8988T (cell line): Measurements from ENCODE around the gene TUBB8B.
"Not testable (repeated sequence)": the region's sequence is repeated elsewhere in the genome, so short reads cannot be mapped to it uniquely, and the experiment has no call there.

Experiments used
- DNase-seq: peaks from one replicate; pipeline ENCODE4 v3.0.0; 2011

Gene TUBB8B

DNA sequence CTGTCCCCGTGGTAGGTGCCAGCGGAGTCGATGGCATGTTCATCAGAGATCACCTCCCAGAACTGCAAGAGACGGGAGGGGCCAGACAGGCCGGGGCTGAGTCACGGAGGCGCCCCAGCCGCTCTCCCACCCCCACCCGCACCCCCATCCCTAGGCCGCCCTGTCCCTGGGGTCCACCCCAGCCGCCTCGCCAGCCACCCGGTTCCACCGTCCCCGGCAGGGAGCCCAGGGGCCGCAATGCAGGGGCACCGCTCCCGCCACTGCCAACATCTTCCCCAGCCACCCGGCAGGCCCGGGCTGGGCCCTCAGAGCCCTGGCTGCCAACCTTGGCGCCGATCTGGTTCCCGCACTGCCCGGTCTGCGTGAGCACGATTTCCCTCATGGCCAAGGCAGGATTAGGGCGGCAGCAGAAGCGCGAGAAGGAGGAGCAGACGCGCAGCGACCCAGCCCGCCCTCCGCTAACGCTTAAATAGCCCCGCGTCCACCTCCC is at the start of gene TUBB8B:
Gene TUBB8B, minus strand, starts transcription at position 440 of the 490 bp plus-strand sequence. Its CDS starts 58 bp downstream, at position 382.
- not testable (repeated sequence) for DNase-seq

DNA sequence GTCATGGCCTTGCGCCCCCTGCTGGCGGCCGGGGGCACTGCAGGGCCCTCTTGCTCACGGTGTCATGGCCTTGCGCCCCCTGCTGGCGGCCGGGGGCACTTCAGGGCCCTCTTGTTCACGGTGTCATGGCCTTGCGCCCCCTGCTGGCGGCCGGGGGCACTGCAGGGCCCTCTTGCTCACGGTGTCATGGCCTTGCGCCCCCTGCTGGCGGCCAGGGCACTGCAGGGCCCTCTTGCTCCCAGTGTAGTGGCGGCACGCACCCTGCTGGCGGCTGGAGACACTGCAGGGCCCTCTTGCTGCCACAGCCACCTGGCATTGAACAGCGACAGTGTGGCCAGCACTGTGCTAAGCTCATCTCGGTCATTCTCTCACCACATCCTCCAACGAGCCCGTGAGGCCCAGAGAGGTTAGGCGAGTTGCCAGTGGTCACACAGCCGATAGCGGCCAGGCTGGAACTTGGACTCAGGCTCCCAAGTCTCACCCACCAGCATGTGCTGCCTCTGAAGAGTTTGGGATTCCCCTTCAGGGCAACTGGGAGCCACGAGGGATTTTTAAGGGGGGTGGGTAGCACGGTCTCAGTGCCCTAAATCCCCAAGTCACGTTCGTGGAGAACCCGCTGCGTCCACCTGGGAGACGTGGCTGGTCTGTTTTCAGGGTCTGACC is 48.0 kb upstream of the TUBB8B start:
- DNase-seq = not testable (repeated sequence)

DNA sequence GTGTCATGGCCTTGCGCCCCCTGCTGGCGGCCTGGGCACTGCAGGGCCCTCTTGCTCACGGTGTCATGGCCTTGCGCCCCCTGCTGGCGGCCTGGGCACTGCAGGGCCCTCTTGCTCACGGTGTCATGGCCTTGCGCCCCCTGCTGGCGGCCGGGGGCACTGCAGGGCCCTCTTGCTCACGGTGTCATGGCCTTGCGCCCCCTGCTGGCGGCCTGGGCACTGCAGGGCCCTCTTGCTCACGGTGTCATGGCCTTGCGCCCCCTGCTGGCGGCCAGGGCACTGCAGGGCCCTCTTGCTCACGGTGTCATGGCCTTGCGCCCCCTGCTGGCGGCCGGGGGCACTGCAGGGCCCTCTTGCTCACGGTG is 47.3 kb upstream of the TUBB8B start:
- DNase-seq = not testable (repeated sequence)

DNA sequence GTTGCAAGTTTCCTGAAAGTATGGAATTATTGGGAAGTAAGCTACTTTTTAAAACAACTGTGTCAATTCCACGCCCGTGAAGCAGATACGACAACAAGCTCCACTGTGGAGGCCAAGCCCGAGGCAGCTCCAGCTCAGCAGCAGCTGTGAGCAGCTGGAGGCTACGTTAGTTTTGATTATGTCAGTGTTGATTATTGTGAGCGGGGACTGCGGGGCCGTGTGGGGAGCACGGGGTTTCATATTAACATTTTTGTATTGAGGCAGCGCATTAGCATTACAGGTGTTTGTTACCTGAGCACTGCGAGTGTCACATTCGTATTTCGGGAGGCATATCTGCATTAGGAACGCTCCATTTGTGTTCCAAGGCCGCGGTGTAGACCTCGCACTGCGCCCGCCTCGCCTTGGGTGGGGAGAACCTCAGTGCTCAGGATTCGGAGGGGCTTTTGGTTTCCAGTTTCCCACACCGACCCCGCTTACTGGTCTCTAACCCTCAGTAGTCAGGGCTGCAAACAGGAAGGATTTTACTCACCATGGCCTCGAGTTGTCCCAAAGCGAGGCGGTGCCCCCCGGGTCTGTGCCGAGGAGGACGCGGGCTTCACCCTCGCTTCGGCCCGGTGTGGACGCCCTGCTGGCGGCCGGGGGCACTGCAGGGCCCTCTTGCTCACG is 46.8 kb upstream of the TUBB8B start:
- not testable (repeated sequence) for DNase-seq

DNA sequence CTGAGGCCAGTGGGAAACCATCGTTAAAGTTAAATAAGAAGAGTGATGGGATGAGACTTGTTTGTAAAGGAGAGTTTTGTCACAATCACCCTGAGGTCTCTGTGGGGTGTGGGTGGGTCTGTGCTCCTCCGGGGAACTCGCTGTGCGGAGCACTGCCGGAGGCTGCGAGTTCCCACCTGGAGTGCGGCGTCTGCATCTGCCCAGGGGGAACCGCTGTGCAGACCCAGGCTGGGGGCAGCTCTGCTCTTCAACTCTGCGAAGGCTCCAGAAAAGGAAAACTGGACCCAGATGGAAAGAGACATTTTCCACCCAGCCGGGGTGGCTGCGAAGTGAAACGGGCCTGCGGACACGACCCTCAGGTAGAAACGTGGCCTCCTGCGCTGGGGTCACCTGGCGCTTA is 46.2 kb upstream of the TUBB8B start:
- not testable (repeated sequence) for DNase-seq

DNA sequence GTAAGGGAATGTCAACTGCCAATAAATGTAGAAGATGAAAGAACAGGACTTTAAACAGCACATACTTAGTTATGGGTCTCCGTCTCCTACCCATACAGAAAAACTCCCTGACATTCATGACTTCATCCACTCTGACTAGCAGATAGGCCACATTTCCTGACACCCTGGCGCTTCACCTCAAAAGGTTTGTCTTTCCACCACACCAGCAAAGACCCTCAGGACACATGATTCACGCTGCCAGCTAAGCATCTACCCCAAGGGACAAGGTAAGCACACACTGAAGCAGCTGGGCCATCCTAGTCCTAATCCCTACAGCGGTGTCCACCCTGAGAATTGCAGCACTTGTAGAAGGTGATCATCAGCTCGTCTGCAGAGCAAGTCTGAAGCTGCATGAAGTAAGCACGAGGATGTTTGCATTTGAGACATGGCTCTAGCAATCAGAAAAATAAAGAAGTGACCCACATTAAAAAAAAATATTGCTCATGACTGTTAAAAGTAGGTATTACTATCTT is 44.5 kb upstream of the TUBB8B start:
- not testable (repeated sequence) for DNase-seq

DNA sequence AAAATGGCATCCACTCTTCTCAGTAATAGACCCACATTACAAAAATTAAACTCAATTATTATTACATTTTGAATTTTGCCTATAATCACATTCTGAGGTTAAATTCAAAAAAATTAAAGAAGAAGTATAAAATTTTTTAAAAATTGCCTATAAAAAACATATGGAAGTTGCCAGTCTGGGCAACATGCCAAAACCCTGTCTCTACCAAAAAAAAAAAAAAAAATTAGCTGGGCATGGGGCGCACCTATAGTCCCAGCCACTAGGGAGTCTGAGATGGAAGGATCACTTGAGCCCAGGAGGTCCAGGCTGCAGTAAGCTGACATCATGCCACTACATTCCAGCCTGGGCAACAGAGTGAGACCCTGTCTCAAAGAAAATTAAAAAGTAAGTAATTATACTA is 42.1 kb upstream of the TUBB8B start:
- DNase-seq = not testable (repeated sequence)

DNA sequence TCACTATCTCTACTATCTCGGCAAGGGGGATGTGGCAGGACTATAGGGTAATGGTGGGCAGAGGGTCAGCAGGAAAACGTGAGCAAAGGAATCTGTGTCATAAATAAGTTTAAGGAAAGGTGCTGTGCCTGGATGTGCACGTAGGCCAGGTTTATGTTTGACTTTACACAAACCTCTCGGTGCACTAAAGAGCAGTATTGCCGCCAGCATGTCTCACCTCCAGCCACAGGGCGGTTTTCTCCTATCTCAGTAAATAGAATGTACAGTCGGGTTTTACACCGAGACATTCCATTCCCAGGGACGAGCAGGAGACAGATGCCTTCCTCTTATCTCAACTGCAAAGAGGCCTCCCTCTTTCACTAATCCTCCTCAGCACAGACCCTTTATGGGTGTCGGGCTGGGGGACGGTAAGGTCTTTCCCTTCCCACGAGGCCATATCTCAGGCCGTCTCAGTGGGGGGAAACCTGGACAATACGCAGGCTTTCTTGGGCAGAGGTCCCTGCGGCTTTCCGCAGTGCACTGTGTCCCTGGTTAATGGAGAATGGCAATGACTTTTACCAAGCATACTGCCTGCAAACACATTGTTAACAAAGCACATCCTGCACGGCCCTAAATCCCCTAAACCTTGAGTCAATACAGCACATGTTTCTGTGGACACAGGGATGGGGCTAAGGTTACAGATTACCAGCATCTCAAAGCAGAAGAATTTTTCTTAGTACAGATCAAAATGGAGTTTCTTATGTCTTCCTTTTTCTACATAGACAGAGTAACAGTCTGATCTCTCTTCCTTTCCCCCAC is 41.2 kb upstream of the TUBB8B start:
- not testable (repeated sequence) for DNase-seq

DNA sequence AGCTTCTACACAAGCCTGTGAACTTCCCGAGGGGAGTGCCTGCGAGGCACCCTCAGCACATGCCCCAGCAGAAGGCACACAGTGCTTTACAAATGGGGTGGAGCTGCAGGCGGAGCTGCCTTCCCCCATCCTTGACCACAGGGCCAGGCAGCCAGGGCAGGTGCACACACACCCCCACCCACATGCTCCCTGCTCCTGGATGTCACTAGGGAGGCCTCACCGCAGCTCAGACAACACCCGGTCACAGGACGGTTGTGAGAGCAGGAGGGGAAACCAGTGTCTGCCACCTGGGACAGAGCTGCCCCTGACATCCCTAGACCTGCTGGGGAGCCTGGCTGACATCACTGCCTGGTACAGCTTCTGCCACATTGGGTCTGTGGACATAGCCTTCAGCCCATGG is 39.7 kb upstream of the TUBB8B start:
- DNase-seq = not testable (repeated sequence)

DNA sequence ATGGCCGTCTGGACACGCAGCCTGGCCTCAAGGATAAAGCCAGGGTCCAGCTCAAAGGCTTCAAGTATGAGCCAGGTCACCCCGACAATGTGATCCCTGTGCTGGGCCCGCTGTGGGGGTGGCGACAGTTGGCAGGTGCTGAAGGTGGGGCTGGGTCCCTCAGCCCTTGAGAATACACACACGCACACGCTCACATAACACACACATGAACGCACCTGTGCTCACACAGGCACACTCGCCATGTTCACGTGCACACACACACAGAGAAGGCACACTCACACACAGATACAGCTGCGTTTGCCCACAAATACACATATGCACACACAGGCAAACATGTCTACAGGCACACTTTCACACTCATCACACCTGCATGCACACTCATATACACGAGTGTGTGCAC is 35.4 kb upstream of the TUBB8B start:
- not testable (repeated sequence) for DNase-seq

DNA sequence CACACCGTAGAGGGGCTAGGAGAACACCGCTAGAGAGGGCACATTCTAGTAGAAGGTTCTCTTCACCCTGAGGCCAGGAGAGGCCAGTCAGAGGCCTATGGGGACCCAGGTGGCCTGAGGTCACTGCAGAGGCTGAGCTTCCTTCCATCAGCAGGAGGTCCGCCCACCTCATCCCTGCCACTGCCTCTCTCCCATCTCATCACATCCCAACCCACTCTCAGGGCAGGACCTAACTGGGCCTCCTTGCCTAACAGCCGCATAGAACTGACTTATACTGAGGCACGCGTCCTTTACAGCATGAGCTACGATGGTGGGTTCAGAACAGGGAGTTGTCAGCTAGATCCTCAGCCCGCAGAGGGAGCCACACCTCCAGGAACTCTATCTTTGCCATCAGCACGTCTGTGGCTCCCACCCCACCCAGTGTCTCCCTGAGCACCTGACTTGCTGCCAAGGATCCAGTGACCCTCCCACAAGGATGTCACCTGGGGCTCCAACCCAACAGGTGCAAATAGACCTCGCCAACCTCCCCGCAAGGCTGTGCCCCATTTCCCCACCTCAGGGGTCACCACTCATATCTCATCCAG is 33.3 kb upstream of the TUBB8B start:
- DNase-seq = not testable (repeated sequence)

DNA sequence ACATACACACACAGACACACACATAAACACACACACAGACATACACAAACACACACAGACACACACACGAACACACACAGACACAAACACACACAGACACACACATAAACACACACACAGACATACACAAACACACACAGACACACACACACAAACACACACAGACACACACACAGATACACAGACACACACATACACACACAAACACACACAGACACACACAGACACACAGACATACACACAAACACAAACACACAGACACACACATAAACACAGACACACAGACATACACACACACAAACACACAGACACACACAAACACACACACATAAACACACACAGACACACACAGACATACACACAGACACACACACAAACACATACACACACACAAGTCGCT is 31.5 kb upstream of the TUBB8B start:
- not testable (repeated sequence) for DNase-seq

DNA sequence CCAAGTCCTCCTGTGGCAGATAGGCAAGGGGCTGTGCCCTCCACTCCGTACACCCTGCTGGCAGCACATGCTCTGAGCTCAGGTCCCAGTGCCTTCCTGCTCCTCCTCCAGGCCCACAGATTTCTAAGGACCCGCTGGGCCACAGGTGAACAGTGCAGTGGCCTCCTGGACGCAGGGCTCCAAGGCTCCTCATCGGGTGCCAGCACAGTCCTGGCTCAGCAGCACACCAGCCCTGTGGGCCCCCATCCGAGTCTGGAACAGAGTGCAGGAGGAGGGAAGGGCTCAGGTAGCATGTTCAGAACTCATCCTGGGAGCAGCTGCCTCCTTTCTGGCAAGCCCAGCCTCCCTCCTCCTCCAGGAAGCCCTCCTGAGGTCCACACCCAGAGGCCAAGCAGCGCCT is 30.8 kb upstream of the TUBB8B start:
- not testable (repeated sequence) for DNase-seq

DNA sequence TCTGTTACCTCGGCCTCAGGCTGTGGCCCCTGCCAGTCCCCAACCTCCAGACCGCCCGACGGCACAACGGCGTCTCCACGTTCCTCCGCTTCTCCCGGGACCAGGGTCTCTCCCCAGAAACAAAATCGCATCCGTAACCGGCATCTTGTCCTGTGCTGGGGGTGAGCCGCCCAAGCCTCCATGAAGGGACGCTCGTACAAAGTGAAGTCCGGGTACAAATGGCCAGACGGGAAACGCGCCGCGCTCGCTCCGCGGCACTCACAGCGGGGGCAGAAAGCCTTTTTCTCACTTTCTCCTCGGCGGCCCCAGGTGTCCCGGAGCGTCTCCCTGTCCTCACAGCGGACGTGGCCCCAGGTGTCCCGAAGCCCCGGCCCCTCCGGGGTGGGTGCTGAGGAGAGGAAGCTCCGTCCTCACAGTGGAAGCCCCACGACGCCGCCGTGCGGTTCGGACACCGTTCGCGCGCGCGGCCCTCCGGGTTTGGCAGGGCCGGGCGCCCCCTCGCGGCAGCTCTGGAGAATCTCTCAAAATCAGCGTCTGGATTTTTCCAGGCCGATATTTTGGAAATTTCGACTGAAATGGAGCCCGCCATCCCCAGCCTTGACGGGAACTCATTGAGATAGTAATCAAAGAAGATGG is 26.2 kb upstream of the TUBB8B start:
- DNase-seq = not testable (repeated sequence)

DNA sequence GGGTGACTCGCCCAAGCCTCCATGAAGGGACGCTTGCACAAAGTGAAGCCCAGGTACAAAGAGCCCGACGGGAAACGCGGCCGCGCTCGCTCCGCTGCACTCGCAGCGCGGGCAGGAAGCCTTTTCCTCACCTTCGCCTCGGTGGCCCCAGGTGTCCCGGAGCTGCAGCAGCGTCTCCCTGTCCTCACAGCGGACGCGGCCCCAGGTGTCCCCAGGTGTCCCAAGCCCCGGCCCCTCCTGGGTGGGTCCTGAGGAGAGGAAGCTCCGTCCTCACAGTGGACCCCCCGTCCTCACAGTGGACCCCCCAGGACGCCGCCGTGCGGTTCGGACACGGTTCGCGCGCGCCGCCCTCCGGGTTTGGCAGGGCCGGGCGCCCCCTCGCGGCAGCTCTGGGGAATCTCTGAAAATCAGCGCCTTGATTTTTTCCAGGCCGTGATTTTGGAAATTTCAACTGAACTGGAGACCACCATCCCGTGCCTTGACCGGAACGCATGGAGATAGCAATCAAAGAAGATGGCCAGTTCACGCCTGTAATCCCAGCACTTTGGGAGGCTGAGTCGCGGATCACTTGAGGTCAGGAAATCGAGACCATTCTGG is 23.9 kb upstream of the TUBB8B start:
- DNase-seq = not testable (repeated sequence)

DNA sequence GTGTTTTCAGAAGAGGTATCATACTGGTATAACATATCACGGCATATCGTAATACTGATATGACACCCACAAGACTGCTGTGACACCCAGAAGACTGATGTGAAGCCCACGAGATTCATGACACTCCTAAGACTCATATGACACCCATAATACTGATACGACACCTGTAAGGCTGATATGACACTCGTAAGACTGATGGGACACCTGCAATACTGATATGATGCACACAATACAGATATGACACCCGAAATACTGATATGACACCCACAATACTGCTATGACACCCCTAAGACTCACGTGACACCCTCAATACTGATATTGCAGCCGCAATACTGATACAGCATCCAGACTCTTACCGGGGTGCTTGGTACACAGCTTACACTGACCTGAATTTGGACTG is 18.3 kb upstream of the TUBB8B start:
- DNase-seq = not testable (repeated sequence)

DNA sequence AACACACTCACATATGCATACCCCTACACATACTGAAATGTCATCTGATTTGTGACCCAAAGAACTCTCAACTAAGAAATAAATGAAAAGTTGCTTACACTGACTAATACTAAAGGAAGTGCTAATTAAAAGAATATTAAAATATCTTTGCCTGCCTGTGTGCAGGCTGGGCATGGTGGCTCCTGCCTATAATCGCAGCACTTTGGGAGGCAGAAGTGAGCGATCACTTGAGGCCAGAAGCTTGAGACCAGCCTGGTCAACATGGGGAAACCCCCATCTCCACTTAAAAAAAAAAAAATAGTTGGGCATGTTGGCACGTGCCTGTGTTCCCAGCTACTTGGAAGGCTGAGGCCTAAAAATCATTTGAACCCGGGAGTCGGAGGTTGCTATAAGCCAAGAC is 14.9 kb upstream of the TUBB8B start:
- not testable (repeated sequence) for DNase-seq

DNA sequence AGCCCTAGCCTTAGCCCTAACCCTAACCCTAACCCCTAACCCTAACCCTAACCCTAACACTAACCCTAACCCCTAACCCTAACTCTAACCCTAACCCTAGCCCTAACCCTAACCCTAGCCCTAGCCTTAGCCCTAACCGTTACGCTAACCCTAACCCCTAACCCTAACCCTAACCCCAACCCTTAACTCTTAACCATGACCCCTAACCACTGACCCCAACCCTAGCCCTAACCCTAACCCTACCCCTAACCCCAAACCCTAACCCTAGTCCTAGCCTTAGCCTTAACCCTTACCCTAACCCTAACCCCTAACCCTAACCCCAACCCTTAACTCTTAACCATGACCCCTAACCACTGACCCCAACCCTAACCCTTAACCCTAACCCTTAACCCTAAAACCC is 14.2 kb upstream of the TUBB8B start:
- DNase-seq = not testable (repeated sequence)

DNA sequence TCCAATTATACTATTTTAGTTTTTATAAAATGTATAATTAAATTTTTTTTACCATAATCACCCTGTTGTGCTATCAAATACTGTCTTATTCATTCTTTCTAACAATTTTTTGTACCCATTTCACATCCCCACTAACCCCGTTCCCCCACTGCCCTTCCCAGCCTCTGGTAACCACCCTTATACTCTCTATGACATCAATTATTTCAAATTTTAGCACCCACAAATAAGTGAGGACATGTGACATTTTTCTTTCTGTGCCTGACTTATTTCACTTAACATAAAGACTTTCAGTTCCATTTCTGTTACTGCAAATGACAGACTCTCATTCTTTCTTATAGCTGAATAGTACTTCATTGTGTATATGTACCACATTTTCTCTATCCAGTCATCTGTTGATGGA is 5.0 kb upstream of the TUBB8B start:
- DNase-seq = not testable (repeated sequence)

DNA sequence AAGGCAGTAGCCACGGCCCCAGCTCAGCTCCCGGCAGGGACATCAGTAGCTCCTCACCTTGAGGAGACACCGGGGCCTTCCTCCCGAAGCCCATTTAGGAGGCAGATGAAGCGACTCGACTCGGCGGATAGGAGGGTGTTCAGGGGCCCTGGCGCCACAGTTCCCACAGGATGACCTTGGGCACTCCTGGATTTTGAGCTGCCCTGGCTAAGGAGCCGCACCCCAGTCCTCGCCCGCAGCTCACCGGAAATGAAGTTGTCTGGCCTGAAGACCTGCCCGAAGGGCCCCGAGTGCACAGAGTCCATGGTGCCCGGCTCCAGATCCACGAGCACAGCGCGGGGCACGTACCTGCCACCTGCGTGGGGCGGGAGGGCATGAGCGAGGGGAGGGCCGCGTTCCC is 719 bp downstream of the TUBB8B start:
- DNase-seq = not testable (repeated sequence)

DNA sequence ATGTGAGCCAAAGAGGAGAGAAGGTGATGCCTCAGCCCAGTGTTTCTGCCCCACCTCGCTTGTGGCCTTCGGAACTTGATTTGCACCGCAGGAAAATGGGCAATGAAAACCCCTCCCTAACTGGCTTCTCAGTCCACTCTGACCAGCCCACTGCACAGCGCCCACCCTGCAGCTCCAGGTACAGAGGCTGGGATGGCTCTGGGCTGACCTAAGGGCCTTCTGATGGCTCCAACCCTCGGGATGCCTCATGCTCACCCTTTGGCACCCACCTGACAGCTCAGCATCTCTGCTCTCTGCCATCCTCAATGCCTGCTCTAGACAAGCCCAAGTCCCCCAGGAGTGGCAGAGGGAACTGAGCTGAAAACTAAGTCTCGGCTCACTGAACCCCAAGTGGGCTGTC is 36.2 kb downstream of the TUBB8B start:
- DNase-seq = not testable (repeated sequence)

DNA sequence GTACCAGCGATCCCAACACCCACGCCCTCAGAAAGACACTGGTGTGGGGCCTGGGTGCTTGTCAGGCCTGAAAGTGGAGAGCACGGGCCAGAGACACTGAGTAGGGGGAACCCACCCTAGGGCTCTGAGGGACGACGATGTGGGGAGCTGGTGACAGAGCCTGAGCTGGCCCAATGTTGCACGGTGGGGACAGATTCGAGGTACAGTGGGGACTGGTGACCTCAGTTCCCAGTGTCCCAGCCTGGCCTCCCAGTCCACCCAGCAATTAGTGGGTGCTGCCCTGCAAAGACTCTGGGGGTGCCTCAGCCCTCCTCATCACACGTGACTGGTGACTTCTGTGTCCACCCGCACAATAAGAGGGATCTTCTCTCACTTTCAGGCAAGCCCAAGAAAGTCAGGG is 36.6 kb downstream of the TUBB8B start:
- DNase-seq = not testable (repeated sequence)
